H1 (cell line): ENCODE data around the gene NTN4. TPM values are rescaled to one million over a fixed set of nuclear protein-coding genes. Genes with fewer than 3 reads are reported as not detected.

ENCODE experiments used
- CTCF ChIA-PET: fragments of 300-600 bp; sonication (Branson Sonifier 250); formaldehyde crosslinking; loops from one replicate; lab custom pipeline; 2021; ENCODE audit not compliant: partially characterized antibody; lab: Charles Lee
- POLR2A ChIA-PET: fragments of 300-600 bp; sonication (Branson Sonifier 250); formaldehyde crosslinking; loops from one replicate; lab custom pipeline; 2021; ENCODE audit warnings: inconsistent platforms; ENCODE audit not compliant: partially characterized antibody; lab: Charles Lee
- DNase-seq, 2 experiments: peaks; one replicate each; pipeline versions ENCODE4 v3.0.0 to v3.0.0-alpha.2; 2010 to 2022; ENCODE audit warnings: low spot score in 2 of 2, low read depth in 1 of 2, mixed read lengths in 1 of 2
- FAIRE-seq: peaks from 2 replicates; lab custom pipeline; 2011; peaks lifted over from hg19 to GRCh38; lab: Jason Lieb, UNC
- H2AFZ ChIP-seq: 2 replicates; pipeline ENCODE4 v1.8.1; 2012; ENCODE audit warnings: low read length, inconsistent platforms
- H2AK5ac ChIP-seq: 2 replicates; pipeline ENCODE4 v1.6.1; 2013; ENCODE audit warnings: low read depth, low read length
- H2BK120ac ChIP-seq: replicated peaks from 2 replicates; pipeline ENCODE3; 2013; ENCODE audit warnings: low read depth, low read length, inconsistent platforms
- H2BK12ac ChIP-seq: 2 replicates; pipeline ENCODE4 v1.6.1; 2013; ENCODE audit warnings: low read depth, low read length
- H2BK15ac ChIP-seq: 2 replicates; pipeline ENCODE4 v1.6.1; 2013; ENCODE audit warnings: low read length
- H2BK20ac ChIP-seq: 2 replicates; pipeline ENCODE4 v1.6.1; 2013; ENCODE audit warnings: low read length
- H2BK5ac ChIP-seq: 2 replicates; pipeline ENCODE4 v1.6.1; 2013; ENCODE audit warnings: low read depth, low read length
- H3K14ac ChIP-seq: 2 replicates; pipeline ENCODE4 v1.6.1; 2013; ENCODE audit warnings: inconsistent platforms; ENCODE audit not compliant: insufficient read length
- H3K18ac ChIP-seq: 2 replicates; pipeline ENCODE4 v1.6.1; 2013; ENCODE audit warnings: low read length; ENCODE audit errors: extremely low read depth
- H3K23ac ChIP-seq: 2 replicates; pipeline ENCODE4 v1.6.1; 2013; ENCODE audit warnings: inconsistent platforms; ENCODE audit not compliant: insufficient read length
- H3K23me2 ChIP-seq: 2 replicates; pipeline ENCODE4 v1.6.1; 2013; ENCODE audit warnings: low read depth, low read length
- H3K27ac ChIP-seq: 2 replicates; pipeline ENCODE4 v1.6.1; 2011; ENCODE audit warnings: low read depth, low read length, inconsistent platforms
- H3K27me3 ChIP-seq, 4 experiments: replicated peaks in 1 of 4; 1 replicate in 1 of 4; 2 replicates in 3 of 4; pipeline versions ENCODE4 v1.6.1 to v1.8.1; 2011 to 2013; ENCODE audit warnings: low read length in 3 of 4, mild to moderate bottlenecking in 3 of 4, inconsistent platforms in 2 of 4, mixed read lengths in 2 of 4, moderate library complexity in 1 of 4; ENCODE audit not compliant: control insufficient read depth in 3 of 4, insufficient read depth in 3 of 4; ENCODE audit errors: extremely low read depth in 1 of 4
- H3K36me3 ChIP-seq, 4 experiments: 2 replicates each; pipeline versions ENCODE4 v1.6.1 to v1.8.1; 2011 to 2013; ENCODE audit warnings: mild to moderate bottlenecking in 4 of 4, low read length in 3 of 4, moderate library complexity in 2 of 4, control low read depth in 1 of 4, inconsistent platforms in 1 of 4; ENCODE audit not compliant: insufficient read depth in 4 of 4, control insufficient read depth in 2 of 4
- H3K4ac ChIP-seq: replicated peaks from 2 replicates; pipeline ENCODE3; 2013; ENCODE audit warnings: low read length, low read depth, mixed read lengths, inconsistent platforms; ENCODE audit not compliant: insufficient read length
- H3K4me1 ChIP-seq, 4 experiments: replicated peaks in 1 of 4; 1 replicate in 1 of 4; 2 replicates in 3 of 4; pipeline versions ENCODE4 v1.6.1 to v1.8.1; 2011 to 2013; ENCODE audit warnings: low read length in 3 of 4, inconsistent platforms in 2 of 4, mixed read lengths in 1 of 4; ENCODE audit not compliant: insufficient read depth in 4 of 4, control insufficient read depth in 3 of 4
- H3K4me2 ChIP-seq, 2 experiments: 2 replicates each; pipeline versions ENCODE4 v1.6.1 to v1.8.1; 2011 to 2013; ENCODE audit warnings: low read depth in 2 of 2, low read length in 2 of 2, control low read depth in 1 of 2, inconsistent platforms in 1 of 2, mild to moderate bottlenecking in 1 of 2; ENCODE audit not compliant: insufficient read depth in 1 of 2
- H3K4me3 ChIP-seq, 4 experiments: fragments of 200-600, 300-600 bp in 1 of 4; sonication (generic), shearing (Covaris generic), sonication (Bioruptor Twin) in 1 of 4; 2 replicates each; pipeline versions ENCODE4 v1.5.1 to v1.8.1; 2011 to 2016; ENCODE audit warnings: low read length in 4 of 4, low read depth in 3 of 4, control low read depth in 2 of 4, inconsistent platforms in 2 of 4, mild to moderate bottlenecking in 2 of 4, mixed read lengths in 1 of 4, moderate library complexity in 1 of 4; ENCODE audit not compliant: insufficient read depth in 2 of 4; ENCODE audit errors: extremely low read depth in 1 of 4
- H3K56ac ChIP-seq: replicated peaks from 2 replicates; pipeline ENCODE3; 2013; ENCODE audit warnings: low read depth, mild to moderate bottlenecking, mixed read lengths, low read length, inconsistent platforms; ENCODE audit not compliant: insufficient read length
- H3K79me1 ChIP-seq: 2 replicates; pipeline ENCODE4 v1.6.1; 2013; ENCODE audit warnings: low read depth, low read length, control low read depth
- H3K79me2 ChIP-seq, 2 experiments: 2 replicates each; pipeline versions ENCODE4 v1.6.1 to v1.8.1; 2012 to 2013; ENCODE audit warnings: low read length in 2 of 2, mild to moderate bottlenecking in 2 of 2, inconsistent platforms in 1 of 2; ENCODE audit not compliant: insufficient read depth in 2 of 2, control insufficient read depth in 1 of 2
- H3K9ac ChIP-seq, 4 experiments: replicated peaks in 1 of 4; 1 replicate in 1 of 4; 2 replicates in 3 of 4; pipeline versions ENCODE4 v1.6.1 to v1.8.1; 2011 to 2013; ENCODE audit warnings: low read depth in 3 of 4, low read length in 3 of 4, control low read depth in 2 of 4, mild to moderate bottlenecking in 2 of 4, moderate library complexity in 2 of 4, inconsistent platforms in 1 of 4; ENCODE audit errors: extremely low read depth in 1 of 4
- H3K9me3 ChIP-seq, 2 experiments: 2 replicates each; pipeline versions ENCODE4 v1.6.1 to v1.8.1; 2012 to 2013; ENCODE audit warnings: mild to moderate bottlenecking in 2 of 2, moderate library complexity in 2 of 2, control low read depth in 1 of 2, inconsistent platforms in 1 of 2, low read depth in 1 of 2, low read length in 1 of 2, mixed read lengths in 1 of 2; ENCODE audit not compliant: insufficient read depth in 2 of 2
- H4K20me1 ChIP-seq, 2 experiments: replicated peaks in 1 of 2; 2 replicates each; pipeline versions ENCODE3 to v1.8.1; 2011 to 2013; ENCODE audit warnings: inconsistent platforms in 2 of 2, low read length in 2 of 2, mild to moderate bottlenecking in 1 of 2; ENCODE audit not compliant: insufficient read depth in 2 of 2, control insufficient read depth in 1 of 2
- H4K5ac ChIP-seq: 2 replicates; pipeline ENCODE4 v1.6.1; 2013; ENCODE audit warnings: low read length, low read depth, mixed read lengths, inconsistent platforms; ENCODE audit not compliant: insufficient read length
- H4K8ac ChIP-seq: 2 replicates; pipeline ENCODE4 v1.8.0; 2013; ENCODE audit warnings: mild to moderate bottlenecking, moderate library complexity, low read length, inconsistent platforms; ENCODE audit not compliant: insufficient read depth; ENCODE audit errors: extremely low read depth
- H4K91ac ChIP-seq: replicated peaks from 2 replicates; pipeline ENCODE3; 2013; ENCODE audit warnings: low read length, mixed read lengths, inconsistent platforms; ENCODE audit not compliant: insufficient read length
- CEBPB ChIP-seq: IDR thresholded peaks from 2 replicates; pipeline ENCODE4 v1.6.1; 2012; ENCODE audit warnings: low read depth, low read length
- CHD2 ChIP-seq: IDR thresholded peaks from 2 replicates; pipeline ENCODE4 v1.6.1; 2012; ENCODE audit warnings: low read length, improper control_type of control experiment
- FOSL1 ChIP-seq: IDR thresholded peaks from 2 replicates; pipeline ENCODE4 v1.6.1; 2011; ENCODE audit warnings: mild to moderate bottlenecking, low read depth, low read length, moderate library complexity; ENCODE audit not compliant: insufficient read depth
- HDAC6 ChIP-seq: IDR thresholded peaks from one replicate; pipeline ENCODE4 v1.7.1; 2012; ENCODE audit warnings: low read depth, mild to moderate bottlenecking, inconsistent platforms, low read length, moderate library complexity
- KDM1A ChIP-seq: fragments of 200-600, 300-600 bp; sonication (generic); IDR thresholded peaks from 2 replicates; pipeline ENCODE4 v1.7.1; 2016; ENCODE audit warnings: mild to moderate bottlenecking, low read length, borderline replicate concordance
- KDM5A ChIP-seq: fragments of 200-600 bp; IDR thresholded peaks from 2 replicates; pipeline ENCODE4 v1.7.1; 2012; ENCODE audit warnings: mild to moderate bottlenecking, low read length, inconsistent platforms, mixed read lengths
- POU5F1 ChIP-seq: IDR thresholded peaks from 2 replicates; pipeline ENCODE4 v1.6.1; 2011; ENCODE audit warnings: low read depth, mild to moderate bottlenecking, low read length, moderate library complexity
- SIRT6 ChIP-seq: IDR thresholded peaks from one replicate; pipeline ENCODE4 v1.7.1; 2012; ENCODE audit warnings: low read length, inconsistent platforms
- TEAD4 ChIP-seq: IDR thresholded peaks from 2 replicates; pipeline ENCODE4 v1.6.1; 2012; ENCODE audit warnings: low read depth, low read length, inconsistent platforms, mixed read lengths
- WGBS, 2 experiments: shearing (Covaris generic) in 1 of 2; methylation state at CpG; one replicate each; pipeline versions ENCODE4 v1.1.6 to v1.1.7; 2013 to 2015; ENCODE audit warnings: low lambda C conversion rate in 2 of 2, mixed read lengths in 2 of 2, inconsistent platforms in 1 of 2, low coverage in 1 of 2, missing lambda C conversion rate in 1 of 2; ENCODE audit not compliant: insufficient replicate concordance in 2 of 2, insufficient coverage in 1 of 2, insufficient read length in 1 of 2; ENCODE audit errors: extremely low coverage in 1 of 2, missing lambda C conversion rate in 1 of 2; 5-methylcytosine and 5-hydroxymethylcytosine counted together
- polyA plus RNA-seq, 7 experiments: library from polyadenylated mRNA; depleted of rRNA in 3 of 7; stranded (reverse) in 5 of 7; unstranded in 2 of 7; fragments of >200 nt in 5 of 7; fragments of 200-250 nt in 2 of 7; gene quantifications; 1 replicate in 5 of 7; 2 replicates in 1 of 7; 4 replicates in 1 of 7; pipeline versions ENCODE4 v1.2.1 to v1.2.3, GENCODE V29; 2011 to 2013; ENCODE audit warnings: missing spikeins in 2 of 7, mixed read lengths in 2 of 7
- total RNA-seq: library from RNA; stranded (reverse); fragmentation: NEBNext Ultra II Directional; extraction: Animal tissue kit (Norgen Biotek cat#: 25700); gene quantifications from 2 replicates; pipeline ENCODE4 v1.2.1, GENCODE V29; 2021

Gene NTN4
- total and polyA plus RNA-seq, 2 of the 8 experiments (the other 6 are each of a cell fraction or from before 2014, with no cell fraction given) = 0.74 to 1.3 TPM

DNA sequence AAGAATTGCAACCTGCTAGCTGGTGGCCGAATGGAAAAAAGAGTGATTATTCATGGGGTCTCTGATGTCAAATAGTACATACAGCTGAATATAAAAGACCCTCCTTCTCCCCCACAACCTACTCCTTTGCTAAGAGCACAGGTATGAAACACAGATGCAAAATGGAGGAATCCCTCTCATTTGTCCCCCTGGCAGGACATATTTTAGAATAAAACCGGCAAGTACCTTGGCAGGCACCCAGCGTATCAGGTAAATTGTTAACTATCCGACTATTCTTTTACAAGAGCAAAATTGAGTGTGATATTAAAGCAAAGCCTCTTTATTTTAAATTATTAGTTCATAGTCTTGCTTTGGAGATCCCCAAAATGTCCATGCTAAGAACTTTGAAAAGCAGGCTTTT is 165.6 kb downstream of the NTN4 start:
- Histone ChIP-seq H3K9me3 (no peaks in the 10 kb centered on the region), H3K27ac (no peak overlapping the region), H2BK15ac (no peak overlapping the region), H4K91ac (no peak overlapping the region), H3K23ac (no peak overlapping the region), H3K4me2 (no peak overlapping the region), H2BK12ac (no peak overlapping the region), H4K8ac (no peak overlapping the region), H3K56ac (no peak overlapping the region), H2AFZ (no peak overlapping the region), H2BK120ac (no peak overlapping the region), H3K4me1 (peaks cover 0 to 10% (median 8%) of the 10 kb centered on the region in 4 experiments; a peak in 5 of 7 replicates), H3K14ac (no peak overlapping the region), H2BK20ac (no peak overlapping the region), H3K9ac (no peak overlapping the region), H3K36me3 (no peaks in the 10 kb centered on the region), H3K18ac (no peak overlapping the region), H3K79me2 (no peaks in the 10 kb centered on the region), H2AK5ac (no peak overlapping the region), H3K79me1 (no peaks in the 10 kb centered on the region; the same call in 1 of the 2 replicates), H4K20me1 (no peaks in the 10 kb centered on the region), H3K23me2 (no peaks in the 10 kb centered on the region), H3K4me3 (no peak overlapping the region), H3K27me3 (no peaks in the 10 kb centered on the region), H3K4ac (no peak overlapping the region), H4K5ac (no peak overlapping the region), H2BK5ac (no peak overlapping the region)
- ChIA-PET CTCF (interaction anchor here (1.1 to 1.8 kb wide), 5 partner anchors 12 to 224 kb away, joined by 3 to 5 read pairs (median 3); no protein-coding TSS in a partner anchor), POLR2A (no interaction called here)
- no peak for FAIRE-seq
- 93% methylated on average over 4 of the region's 4 CpGs; no CpG with 5 or more reads in 1 of the 2 experiments for WGBS, 2 experiments
- DNase-seq = no peak
- no peak for TF ChIP-seq KDM1A
- TF ChIP-seq POU5F1 = no peak
- TF ChIP-seq TEAD4 = no peak
- no peak for TF ChIP-seq FOSL1
- TF ChIP-seq HDAC6 = no peak
- no peak for TF ChIP-seq CHD2
- no peak for TF ChIP-seq CEBPB
- TF ChIP-seq KDM5A = no peak
- no peak for TF ChIP-seq SIRT6
